Uterus (tissue), 4 donors: ENCODE data around the gene MRPL52. TPM values are rescaled to one million over a fixed set of nuclear protein-coding genes. Genes with fewer than 3 reads are reported as not detected.
"Not testable (repeated sequence)": the region's sequence is repeated elsewhere in the genome, so short reads cannot be mapped to it uniquely, and the experiment has no call there.

Experiments used
- DNase-seq, 2 donors: peaks; one replicate each; pipeline ENCODE4 v3.0.0-alpha.2; 2019 to 2020
- H3K27ac ChIP-seq, 2 donors: fragments of 200-600 bp; sonication (generic); 1 replicate in 1 of 2; 2 replicates in 1 of 2; pipeline ENCODE4 v1.5.1; 2016 to 2018
- H3K27me3 ChIP-seq, 2 donors: fragments of 200-600 bp; sonication (generic); one replicate each; pipeline ENCODE4 v1.5.1; 2018 to 2019; ENCODE audit warnings: control low read depth in 1 of 2
- H3K36me3 ChIP-seq, 2 donors: fragments of 200-600 bp; sonication (generic); one replicate each; pipeline ENCODE4 v1.5.1; 2019; ENCODE audit warnings: control low read depth in 1 of 2
- H3K4me1 ChIP-seq, 2 donors: fragments of 200-600 bp; sonication (generic); one replicate each; pipeline ENCODE4 v1.5.1; 2018 to 2019; ENCODE audit warnings: control low read depth in 1 of 2
- H3K4me3 ChIP-seq, 2 donors: fragments of 200-600 bp; sonication (generic); 1 replicate in 1 of 2; 2 replicates in 1 of 2; pipeline ENCODE4 v1.5.1; 2018 to 2019; ENCODE audit warnings: mild to moderate bottlenecking in 1 of 2
- H3K9me3 ChIP-seq, 2 donors: fragments of 200-600 bp; sonication (generic); one replicate each; pipeline ENCODE4 v1.5.1; 2019; ENCODE audit warnings: control low read depth in 1 of 2
- CTCF ChIP-seq, 4 experiments: fragments of 200-600 bp in 2 of 4; fragments of 450-650 bp in 2 of 4; sonication (generic) in 2 of 4; IDR thresholded peaks; one replicate each; pipeline ENCODE4 v1.5.1; 2016 to 2019; ENCODE audit warnings: antibody characterized with exemption in 4 of 4, mild to moderate bottlenecking in 2 of 4, moderate library complexity in 1 of 4
- POLR2A ChIP-seq, 2 donors: fragments of 450-650 bp; IDR thresholded peaks; one replicate each; pipeline ENCODE4 v1.6.1; 2016; ENCODE audit warnings: antibody characterized with exemption in 2 of 2, mild to moderate bottlenecking in 1 of 2, moderate library complexity in 1 of 2
- intact Hi-C: fragments of 100-400 bp; cut with DNase I; formaldehyde crosslinking; loops from one replicate; pipeline ENCODE4 v1.15.1; 2023; ENCODE audit warnings: low total_unique reads
- total RNA-seq, 4 donors: library from RNA; depleted of rRNA in 3 of 4; stranded (reverse); fragments of >200 nt in 3 of 4; gene quantifications; one replicate each; pipeline versions ENCODE4 v1.1.0 to v1.2.4, GENCODE V29; 2014 to 2023
- donor health status: DM: yes; HTN: yes; CAD: no.

MRPL52 gene
- total RNA-seq, 4 donors from 2014 or later = 14.3 to 255 (median 35.3) TPM

GRCh38 chr14:22803687-22803974 is 26.1 kb upstream of the MRPL52 start:
- no peak overlapping the region for H3K27ac ChIP-seq
- no peak for TF ChIP-seq POLR2A (IDR thresholded peaks at IDR 0.05)
- no peak for TF ChIP-seq CTCF (IDR thresholded peaks at IDR 0.05)
- no peaks in the 10 kb centered on the region for H3K36me3 ChIP-seq
- no peak for DNase-seq
- H3K4me3 ChIP-seq = no peak overlapping the region
- intact Hi-C loops = no loop called here
- H3K9me3 ChIP-seq = no peaks in the 10 kb centered on the region
- no peaks in the 10 kb centered on the region for H3K27me3 ChIP-seq
- H3K4me1 ChIP-seq = no peaks in the 10 kb centered on the region

- intact Hi-C loops, H3K4me1 ChIP-seq, H3K27ac ChIP-seq, H3K4me3 ChIP-seq, H3K27me3 ChIP-seq, DNase-seq, H3K9me3 ChIP-seq, H3K36me3 ChIP-seq: not testable (repeated sequence)
These were observed 24.5 kb upstream of the MRPL52 start for GRCh38 chr14:22805235-22805634.

- Histone ChIP-seq H3K9me3 (no peaks in the 10 kb centered on the region), H3K27ac (no peak overlapping the region), H3K36me3 (no peaks in the 10 kb centered on the region), H3K4me1 (no peaks in the 10 kb centered on the region), H3K27me3 (no peaks in the 10 kb centered on the region), H3K4me3 (no peak overlapping the region)
- intact Hi-C loops = no loop called here
- TF ChIP-seq CTCF (IDR thresholded peaks at IDR 0.05) (no peak), POLR2A (IDR thresholded peaks at IDR 0.05) (no peak)
- DNase-seq = no peak
These were observed 22.1 kb upstream of the MRPL52 start for GRCh38 chr14:22807432-22808087.

- H3K27me3 ChIP-seq = no peaks in the 10 kb centered on the region
- no peaks in the 10 kb centered on the region for H3K9me3 ChIP-seq
- no peaks in the 10 kb centered on the region for H3K36me3 ChIP-seq
- TF ChIP-seq POLR2A (IDR thresholded peaks at IDR 0.05) (no peak), CTCF (IDR thresholded peaks at IDR 0.05) (no peak)
- DNase-seq = no peak
- no peak overlapping the region for H3K27ac ChIP-seq
- intact Hi-C loops = no loop called here
- no peak overlapping the region for H3K4me3 ChIP-seq
- no peaks in the 10 kb centered on the region for H3K4me1 ChIP-seq
These were observed 21.1 kb upstream of the MRPL52 start for GRCh38 chr14:22808388-22809209.

- Histone ChIP-seq H3K9me3 (no peaks in the 10 kb centered on the region), H3K4me3 (no peak overlapping the region), H3K4me1 (no peaks in the 10 kb centered on the region), H3K27me3 (no peaks in the 10 kb centered on the region), H3K36me3 (no peaks in the 10 kb centered on the region), H3K27ac (no peak overlapping the region)
- TF ChIP-seq CTCF (IDR thresholded peaks at IDR 0.05) = no peak
- TF ChIP-seq POLR2A (IDR thresholded peaks at IDR 0.05) = no peak
- intact Hi-C loops = no loop called here
- DNase-seq = no peak
These were observed 18.0 kb upstream of the MRPL52 start for GRCh38 chr14:22811722-22812121.
